HG03575 (cell line): ENCODE measurements around the gene SLC16A12.
"Not testable (repeated sequence)": the region's sequence is repeated elsewhere in the genome, so short reads cannot be mapped to it uniquely, and the experiment has no call there.

Source experiments
- ATAC-seq: cut with Tn5 transposase; IDR thresholded peaks from one replicate; pipeline ENCODE4 v1.9.1; 2021; ENCODE audit not compliant: unreplicated experiment, insufficient number of reproducible peaks, low FRiP score; ENCODE audit errors: extremely low read depth

The SLC16A12 gene

GRCh38 chr10:89444819-89445218 lies 90.6 kb downstream of the SLC16A12 start:
- ATAC-seq: not testable (repeated sequence)

- no peak for ATAC-seq
These were observed 93.1 kb downstream of the SLC16A12 start for GRCh38 chr10:89442289-89442688.

- ATAC-seq: no peak
These were observed 95.0 kb downstream of the SLC16A12 start for GRCh38 chr10:89440226-89441009.

- no peak for ATAC-seq
These were observed 96.9 kb downstream of the SLC16A12 start for GRCh38 chr10:89438525-89438924.

GRCh38 chr10:89431977-89432376 lies 103.4 kb downstream of the SLC16A12 start:
- ATAC-seq: no peak

GRCh38 chr10:89428877-89429276 lies 106.5 kb downstream of the SLC16A12 start:
- ATAC-seq: no peak

- no peak for ATAC-seq
These were observed 107.8 kb downstream of the SLC16A12 start for GRCh38 chr10:89427629-89428028.

- ATAC-seq: no peak
These were observed 109.0 kb downstream of the SLC16A12 start for GRCh38 chr10:89426230-89426868.

GRCh38 chr10:89425000-89425399 lies 110.4 kb downstream of the SLC16A12 start:
- no peak for ATAC-seq

GRCh38 chr10:89421018-89421476 lies 114.3 kb downstream of the SLC16A12 start:
- ATAC-seq: no peak

- ATAC-seq: no peak
These were observed 115.8 kb downstream of the SLC16A12 start for GRCh38 chr10:89419548-89419947.

GRCh38 chr10:89416465-89416864 lies 118.9 kb downstream of the SLC16A12 start:
- no peak for ATAC-seq

GRCh38 chr10:89414879-89415821 lies 120.2 kb downstream of the SLC16A12 start:
- no peak for ATAC-seq

GRCh38 chr10:89414146-89414878 lies 121.1 kb downstream of the SLC16A12 start, which contains the start of gene IFIT5:
IFIT5 (plus strand) TSS chr10:89414568; CDS start chr10:89414799, 231 bp downstream.
- ATAC-seq: no peak

- ATAC-seq: no peak
These were observed 121.9 kb downstream of the SLC16A12 start for GRCh38 chr10:89413398-89413912.

GRCh38 chr10:89412276-89412675 lies 123.1 kb downstream of the SLC16A12 start:
- ATAC-seq: not testable (repeated sequence)

- not testable (repeated sequence) for ATAC-seq
These were observed 124.3 kb downstream of the SLC16A12 start for GRCh38 chr10:89411135-89411534.

GRCh38 chr10:89410551-89410950 lies 124.8 kb downstream of the SLC16A12 start:
- not testable (repeated sequence) for ATAC-seq
